Smooth muscle cell of the pulmonary artery (primary cell): ENCODE measurements around the gene PRKD1. TPM values are rescaled to one million over a fixed set of nuclear protein-coding genes. Genes with fewer than 3 reads are reported as not detected.

ENCODE experiments used
- total RNA-seq: library from RNA; depleted of rRNA; stranded (reverse); fragments of >200 nt; gene quantifications from 2 replicates; pipeline ENCODE4 v1.2.3, GENCODE V29; 2014

PRKD1 gene
- 15.4 and 40.5 TPM in 2 replicates for total RNA-seq

DNA sequence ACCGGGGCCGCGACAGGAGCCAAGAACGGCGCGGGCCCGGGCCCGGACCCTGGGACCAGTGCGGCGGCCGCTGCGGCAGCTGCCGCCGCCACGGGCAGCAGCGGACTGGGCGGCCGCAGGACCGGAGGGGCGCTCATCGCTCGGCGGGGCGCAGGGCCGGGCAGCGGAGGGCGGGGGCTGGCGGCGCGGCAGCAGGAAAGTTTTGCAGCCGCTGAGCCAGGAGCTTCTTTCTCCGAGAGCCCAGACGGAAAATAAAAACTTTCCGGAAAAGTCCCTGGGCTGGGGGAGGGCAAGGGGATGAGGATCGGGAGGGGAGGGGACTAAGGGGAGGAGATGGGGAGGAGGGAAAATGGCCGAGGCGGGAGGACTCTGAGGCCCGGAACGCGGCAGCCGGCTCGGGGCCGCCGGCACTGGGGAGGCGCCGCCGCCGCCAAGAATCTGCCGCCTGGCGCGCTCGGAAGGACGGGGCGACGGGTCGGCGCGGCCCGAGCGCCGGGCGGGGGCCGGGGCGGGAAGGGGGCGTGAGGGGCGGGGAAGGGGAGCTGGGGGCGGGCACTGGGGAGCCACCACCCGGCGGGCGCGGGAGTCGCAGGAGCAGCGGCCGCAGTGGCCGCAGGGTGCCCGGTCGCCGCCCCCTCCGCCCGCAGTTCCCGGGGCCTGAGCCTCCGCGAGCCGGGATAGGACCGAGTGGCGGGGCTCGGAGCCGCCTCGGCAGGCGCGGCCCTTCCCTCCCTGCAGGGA is at the start of gene PRKD1:
Gene PRKD1 (minus strand): TSS at position 472 of the 741 bp plus-strand sequence.

